A673 (cell line): ENCODE measurements around the gene ZDHHC16.

ENCODE experiments used
- CTCF ChIP-seq: fragments of 300-800, 200-600 bp; sonication (generic); conservative IDR thresholded peaks from 2 replicates; pipeline ENCODE4 v1.5.1; 2017; ENCODE audit warnings: low read depth, mild to moderate bottlenecking, antibody characterized with exemption, low read length, moderate library complexity, mixed read lengths
- EZH2 ChIP-seq: fragments of 200-600 bp; sonication (generic); IDR thresholded peaks from 2 replicates; pipeline ENCODE4 v1.6.1; 2017; ENCODE audit warnings: borderline replicate concordance, low read depth, mild to moderate bottlenecking, mixed read lengths, antibody characterized with exemption, low read length; ENCODE audit not compliant: poor library complexity, severe bottlenecking

GRCh38 chr10:97483506-97483905 lies 37.5 kb downstream of the ZDHHC16 start:
- TF ChIP-seq CTCF, result no peak
- no peak for TF ChIP-seq EZH2
